Activated CD4-positive, alpha-beta memory T cell treated with anti-CD3 and anti-CD28 coated beads, Interleukin-2, amount 10 ng/mL, durations not matched to agents 7 days and 5 days (primary cell): ENCODE data around the gene MGAM2. TPM values are rescaled to one million over a fixed set of nuclear protein-coding genes. Genes with fewer than 3 reads are reported as not detected.

Experiments used
- CTCF ChIA-PET: fragments of 350-600 bp; sonication (Branson Sonifier 250); formaldehyde crosslinking; loops from one replicate; lab custom pipeline; 2021; ENCODE audit warnings: antibody characterized with exemption, inconsistent platforms; lab: Charles Lee
- POLR2A ChIA-PET: fragments of 350-600 bp; sonication (Branson Sonifier 250); formaldehyde crosslinking; loops from one replicate; lab custom pipeline; 2021; ENCODE audit warnings: antibody characterized with exemption; lab: Charles Lee
- DNase-seq: peaks from one replicate; pipeline ENCODE4 v3.0.0-alpha.2; 2020
- H3K27ac Mint-ChIP-seq: one replicate; pipeline ENCODE4 v1.8.0; 2021; ENCODE audit warnings: mild to moderate bottlenecking, mixed read lengths
- H3K27me3 Mint-ChIP-seq: one replicate; pipeline ENCODE4 v1.8.0; 2021; ENCODE audit warnings: mixed read lengths
- H3K36me3 Mint-ChIP-seq: one replicate; pipeline ENCODE4 v1.8.0; 2021; ENCODE audit warnings: low read depth, mixed read lengths
- H3K4me1 Mint-ChIP-seq: one replicate; pipeline ENCODE4 v1.8.0; 2021; ENCODE audit warnings: mixed read lengths
- H3K4me3 Mint-ChIP-seq: one replicate; pipeline ENCODE4 v1.8.0; 2021; ENCODE audit warnings: mild to moderate bottlenecking, mixed read lengths
- H3K9me3 Mint-ChIP-seq: one replicate; pipeline ENCODE4 v1.8.0; 2021; ENCODE audit warnings: mixed read lengths
- total RNA-seq, 2 experiments: library from RNA; stranded (reverse); gene quantifications; one replicate each; pipeline ENCODE4 v1.2.3, GENCODE V29; 2021

Gene MGAM2
- total RNA-seq, 2 experiments from 2014 or later: not detected

DNA sequence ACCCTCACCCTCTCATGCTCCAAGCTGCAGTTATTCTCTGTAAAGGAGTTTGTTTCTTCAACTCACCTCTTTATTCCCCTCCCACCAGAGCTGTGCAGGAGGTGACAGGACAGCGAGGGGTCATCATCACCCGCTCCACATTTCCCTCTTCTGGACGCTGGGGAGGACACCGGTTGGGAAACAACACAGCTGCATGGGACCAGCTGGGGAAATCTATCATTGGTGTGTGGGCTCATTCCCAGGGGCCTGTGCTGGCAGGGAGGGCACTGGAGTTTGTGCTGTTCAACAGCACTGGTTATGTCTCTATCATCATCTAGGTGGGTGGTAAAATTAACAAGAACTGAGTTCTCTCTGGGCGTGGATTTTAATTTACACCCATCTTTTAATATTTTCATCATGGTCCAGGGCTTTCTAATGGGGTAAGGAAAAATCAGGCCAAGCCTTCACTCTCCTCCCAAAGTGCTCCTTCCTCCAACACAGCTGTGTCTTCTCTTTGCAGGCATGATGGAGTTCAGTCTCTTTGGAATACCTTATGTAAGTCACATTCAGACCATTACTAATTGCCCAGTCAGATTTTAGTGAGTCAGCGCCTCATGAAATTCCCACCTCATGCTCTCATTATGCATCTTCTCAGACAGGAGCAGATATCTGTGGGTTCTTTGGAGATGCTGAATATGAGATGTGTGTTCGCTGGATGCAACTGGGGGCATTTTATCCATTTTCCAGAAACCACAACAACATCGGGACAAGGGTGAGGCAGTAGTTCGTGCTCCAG lies 84.7 kb downstream of the MGAM2 start:
- no peak for DNase-seq
- Mint-ChIP-seq H3K36me3 (no peaks in the 10 kb centered on the region), H3K27me3 (peaks cover 20% of the 10 kb centered on the region), H3K4me1 (no peaks in the 10 kb centered on the region), H3K27ac (no peak overlapping the region), H3K4me3 (no peak overlapping the region), H3K9me3 (no peaks in the 10 kb centered on the region)
- ChIA-PET POLR2A (no interaction called here), CTCF (no interaction called here)

DNA sequence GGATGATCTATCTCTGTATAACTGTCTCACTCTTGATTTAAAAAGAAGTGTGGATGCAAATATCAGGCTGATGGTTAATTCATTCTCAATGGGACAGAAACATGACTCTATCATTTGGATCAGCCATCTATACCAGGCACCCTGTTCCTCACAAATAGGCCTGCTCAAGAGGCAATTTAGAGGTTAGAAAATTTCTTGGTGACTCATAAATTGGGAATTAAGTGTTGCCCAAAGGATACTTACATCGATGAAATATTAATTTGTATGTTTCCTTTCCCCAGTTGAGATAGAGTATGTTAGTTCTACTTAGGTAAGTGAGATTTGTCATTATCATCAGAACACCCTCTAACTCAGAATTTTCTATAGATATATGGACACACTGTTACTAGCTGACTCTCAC lies 88.7 kb downstream of the MGAM2 start:
- ChIA-PET POLR2A (no interaction called here), CTCF (no interaction called here)
- DNase-seq: no peak
- peaks cover 10% of the 10 kb centered on the region for H3K27me3 Mint-ChIP-seq
- no peak overlapping the region for H3K4me3 Mint-ChIP-seq
- no peaks in the 10 kb centered on the region for H3K36me3 Mint-ChIP-seq
- no peaks in the 10 kb centered on the region for H3K4me1 Mint-ChIP-seq
- no peaks in the 10 kb centered on the region for H3K9me3 Mint-ChIP-seq
- H3K27ac Mint-ChIP-seq: no peak overlapping the region

DNA sequence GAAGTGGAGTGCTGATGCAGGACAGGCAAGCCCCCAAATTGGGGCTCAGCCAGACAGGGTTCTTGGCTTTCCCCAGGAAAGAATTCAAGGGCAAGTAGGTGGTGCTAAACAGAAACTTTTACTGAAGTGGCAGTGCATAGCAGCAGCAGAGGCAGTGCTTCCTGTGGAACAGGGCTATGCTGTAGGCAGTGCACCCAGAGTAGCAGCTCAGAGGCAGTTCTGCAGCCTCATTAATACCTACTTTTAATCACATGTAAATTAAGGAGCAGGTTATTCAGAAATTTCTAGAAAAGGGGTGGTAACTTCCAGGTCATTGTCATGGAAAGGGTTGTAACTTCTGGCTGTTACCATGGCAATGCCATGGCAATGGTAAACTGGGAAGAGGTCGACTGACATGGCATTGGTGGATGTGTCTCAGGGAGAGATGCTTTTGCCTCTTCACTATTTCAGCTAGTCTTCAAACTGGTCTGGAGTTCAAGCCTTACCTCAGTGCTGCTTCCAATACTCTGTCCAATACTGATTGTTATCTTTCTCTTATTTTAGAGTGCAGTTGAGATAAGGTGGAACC lies 117.1 kb downstream of the MGAM2 start:
- POLR2A ChIA-PET: no interaction called here
- Mint-ChIP-seq H3K4me3 (no peak overlapping the region), H3K36me3 (no peaks in the 10 kb centered on the region), H3K4me1 (no peaks in the 10 kb centered on the region), H3K27me3 (peaks cover 6% of the 10 kb centered on the region), H3K9me3 (no peaks in the 10 kb centered on the region), H3K27ac (no peak overlapping the region)
- CTCF ChIA-PET: no interaction called here
- DNase-seq: no peak

DNA sequence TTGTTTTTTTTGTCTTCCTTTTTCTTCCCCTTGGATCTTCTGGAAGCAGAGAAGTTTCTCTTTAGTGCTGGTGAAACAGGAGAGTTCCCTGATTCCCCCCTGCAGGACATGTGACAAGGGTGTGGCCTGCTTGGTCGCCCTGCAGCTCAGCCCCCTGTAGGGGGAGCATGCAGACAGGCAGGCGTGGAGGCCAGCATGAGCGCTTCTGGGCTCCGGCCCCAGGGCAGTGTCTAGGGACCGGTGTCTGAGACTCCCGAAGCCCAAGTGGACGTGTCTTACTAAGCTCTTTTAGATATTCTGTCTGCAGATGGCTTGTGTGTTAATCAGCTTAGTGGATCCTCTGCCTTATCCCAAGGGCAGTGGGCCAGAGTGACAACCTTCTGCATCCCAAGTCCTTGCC lies 120.2 kb downstream of the MGAM2 start:
- CTCF ChIA-PET: no interaction called here
- DNase-seq: no peak

DNA sequence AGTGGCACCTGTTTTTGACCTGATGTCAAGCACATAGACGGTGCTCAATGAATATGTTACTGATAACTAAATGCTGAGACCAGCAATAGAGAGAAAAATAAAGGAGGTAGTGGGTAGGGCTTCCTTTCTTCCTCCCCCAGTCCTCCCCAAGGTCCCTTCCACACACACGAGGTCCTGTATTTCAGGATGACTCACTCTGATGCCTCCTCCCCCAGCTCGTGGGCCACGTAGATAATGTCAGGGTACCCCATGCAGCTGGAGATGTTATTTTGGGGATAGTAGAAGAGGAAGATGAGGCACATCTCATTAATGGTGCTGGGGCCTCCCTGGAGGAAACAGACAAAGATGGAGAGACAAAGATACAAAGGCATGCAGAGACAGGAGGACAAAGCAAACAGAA lies 129.0 kb downstream of the MGAM2 start:
- DNase-seq: no peak
- Mint-ChIP-seq H3K4me1 (no peaks in the 10 kb centered on the region), H3K27me3 (peaks cover 18% of the 10 kb centered on the region), H3K27ac (no peak overlapping the region), H3K4me3 (no peak overlapping the region), H3K9me3 (no peaks in the 10 kb centered on the region), H3K36me3 (no peaks in the 10 kb centered on the region)
- ChIA-PET CTCF (interaction anchor here (0.8 kb wide), 1 partner anchor 139 kb away, joined by 3 read pairs; no protein-coding TSS in a partner anchor), POLR2A (no interaction called here)

More for the DNA sequence above, 120.2 kb downstream of the MGAM2 start:
- Mint-ChIP-seq H3K4me1 (no peaks in the 10 kb centered on the region), H3K9me3 (no peaks in the 10 kb centered on the region), H3K27ac (no peak overlapping the region), H3K36me3 (no peaks in the 10 kb centered on the region), H3K27me3 (peaks cover 15% of the 10 kb centered on the region), H3K4me3 (no peak overlapping the region)
- POLR2A ChIA-PET: no interaction called here

DNA sequence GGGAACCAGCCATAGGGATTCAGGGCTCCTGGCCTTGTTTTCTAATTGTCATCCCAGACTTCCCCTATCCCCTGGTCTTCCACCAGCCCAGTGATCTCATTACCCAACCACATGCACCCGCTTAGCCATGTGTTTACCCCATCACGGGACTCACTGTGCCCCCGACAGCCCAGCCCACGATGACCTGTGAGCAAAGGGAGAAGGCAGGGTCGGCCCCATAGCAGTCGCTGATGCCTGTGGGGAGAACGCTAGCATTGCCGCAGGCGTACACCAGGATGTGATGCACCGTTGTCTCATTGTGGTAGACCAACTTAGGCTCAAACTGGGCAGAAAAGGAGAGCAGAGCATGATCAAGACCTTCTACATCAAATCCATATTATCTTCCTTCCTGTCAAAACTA lies 132.3 kb downstream of the MGAM2 start:
- ChIA-PET CTCF (no interaction called here), POLR2A (no interaction called here)
- Mint-ChIP-seq H3K27ac (no peak overlapping the region), H3K4me1 (no peaks in the 10 kb centered on the region), H3K4me3 (no peak overlapping the region), H3K27me3 (peaks cover 7% of the 10 kb centered on the region), H3K36me3 (no peaks in the 10 kb centered on the region), H3K9me3 (no peaks in the 10 kb centered on the region)
- no peak for DNase-seq

DNA sequence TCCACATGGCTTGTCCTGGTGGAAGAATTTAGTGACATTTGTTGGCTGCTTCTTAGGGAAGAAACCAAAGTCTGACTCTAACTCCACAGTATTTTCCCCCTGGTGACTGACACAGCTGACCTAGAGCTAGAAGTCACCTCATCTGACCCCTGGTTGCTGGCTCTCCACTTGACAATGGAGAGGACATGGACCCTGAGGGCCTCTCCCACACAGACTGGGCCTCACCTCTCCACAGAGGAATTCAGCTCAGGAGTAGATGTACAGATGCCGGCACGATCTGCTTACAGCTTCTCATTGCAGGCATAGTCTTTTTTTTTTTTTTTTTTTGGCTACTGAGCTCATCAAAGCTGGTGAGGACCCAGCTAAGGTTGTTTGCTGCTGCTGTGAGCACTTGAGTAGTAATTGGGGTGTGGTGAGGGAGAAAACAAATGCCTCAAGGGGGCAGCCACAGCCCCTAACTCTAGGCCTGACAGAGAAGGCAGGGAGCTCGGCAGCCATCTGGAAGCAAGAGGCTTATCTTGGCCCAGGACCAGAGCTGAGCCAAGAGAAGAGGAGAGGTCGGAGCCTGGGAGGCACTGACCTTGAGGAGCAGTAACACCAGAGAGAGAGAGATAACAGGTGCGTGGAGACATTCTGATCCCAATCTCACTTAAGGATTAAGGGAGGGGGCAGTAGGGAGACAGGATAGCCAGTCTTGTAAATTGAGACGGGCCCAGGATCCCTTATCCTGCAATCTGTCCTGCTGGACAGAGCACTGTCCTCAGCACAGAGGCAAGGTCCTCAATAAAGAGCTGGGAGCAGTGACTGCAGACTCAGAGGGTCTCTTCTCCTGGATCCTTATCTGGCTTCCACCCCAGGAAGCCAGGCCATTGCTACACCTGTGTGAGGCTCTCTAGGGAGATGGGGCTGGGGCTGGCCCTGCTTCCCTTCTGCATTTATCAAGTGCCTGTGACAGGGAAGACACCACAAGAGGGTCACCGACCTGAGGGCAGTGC lies 136.9 kb downstream of the MGAM2 start:
- no peak for DNase-seq
- Mint-ChIP-seq H3K4me3 (no peak overlapping the region), H3K9me3 (no peaks in the 10 kb centered on the region), H3K27ac (no peak overlapping the region), H3K27me3 (peaks cover 2% of the 10 kb centered on the region), H3K4me1 (no peaks in the 10 kb centered on the region), H3K36me3 (no peaks in the 10 kb centered on the region)
- ChIA-PET CTCF (interaction anchor here (0.7 to 1.3 kb wide), 2 partner anchors 11 to 106 kb away, joined by 3 read pairs; no protein-coding TSS in a partner anchor), POLR2A (no interaction called here)

DNA sequence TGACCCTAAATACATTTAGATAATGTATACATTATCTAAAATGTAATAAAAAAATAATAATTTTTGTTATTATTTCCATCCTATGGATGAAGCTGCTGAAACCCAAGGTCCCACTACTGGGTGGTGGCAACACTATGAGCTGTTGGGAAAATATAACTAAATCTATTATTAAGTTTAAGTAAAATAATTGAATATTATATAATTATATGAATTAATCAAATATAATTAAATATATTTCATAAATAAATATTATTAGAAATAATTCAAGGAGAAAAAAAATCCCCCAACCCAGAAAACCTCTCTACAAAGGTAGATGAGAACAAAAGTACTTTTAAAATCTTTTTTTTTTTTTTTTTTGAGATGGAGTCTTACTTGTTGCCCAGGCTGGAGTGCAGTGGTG lies 138.4 kb downstream of the MGAM2 start:
- Mint-ChIP-seq H3K27ac (no peak overlapping the region), H3K36me3 (no peaks in the 10 kb centered on the region), H3K4me3 (no peak overlapping the region), H3K27me3 (no peaks in the 10 kb centered on the region), H3K9me3 (no peaks in the 10 kb centered on the region), H3K4me1 (no peaks in the 10 kb centered on the region)
- no peak for DNase-seq
- CTCF ChIA-PET: interaction anchor here (0.7 kb wide), 1 partner anchor 766 kb away, joined by 5 read pairs; no protein-coding TSS in a partner anchor
- POLR2A ChIA-PET: no interaction called here

DNA sequence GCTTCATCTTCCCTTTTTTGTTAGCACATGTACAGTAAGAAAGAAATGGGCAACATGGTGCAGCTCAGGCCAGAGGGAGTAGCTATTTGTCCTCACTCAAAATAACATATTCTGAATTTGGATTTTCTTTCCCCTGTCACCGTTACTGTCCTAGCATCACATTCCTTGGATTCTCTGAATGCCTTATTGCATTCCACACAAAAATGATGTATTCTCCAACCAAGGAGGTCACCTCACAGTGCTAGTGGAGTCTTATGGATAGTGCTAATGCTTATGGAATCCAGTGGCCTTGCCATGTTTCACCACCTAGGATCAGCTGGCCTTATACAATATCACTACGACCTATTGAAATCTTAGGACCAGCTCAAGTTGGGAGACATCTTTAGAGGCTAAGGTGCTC lies 139.2 kb downstream of the MGAM2 start:
- Mint-ChIP-seq H3K27me3 (no peaks in the 10 kb centered on the region), H3K4me3 (no peak overlapping the region), H3K4me1 (no peaks in the 10 kb centered on the region), H3K27ac (no peak overlapping the region), H3K9me3 (no peaks in the 10 kb centered on the region), H3K36me3 (no peaks in the 10 kb centered on the region)
- CTCF ChIA-PET: interaction anchor here (0.7 kb wide), 1 partner anchor 765 kb away, joined by 5 read pairs; no protein-coding TSS in a partner anchor
- no peak for DNase-seq
- POLR2A ChIA-PET: no interaction called here

DNA sequence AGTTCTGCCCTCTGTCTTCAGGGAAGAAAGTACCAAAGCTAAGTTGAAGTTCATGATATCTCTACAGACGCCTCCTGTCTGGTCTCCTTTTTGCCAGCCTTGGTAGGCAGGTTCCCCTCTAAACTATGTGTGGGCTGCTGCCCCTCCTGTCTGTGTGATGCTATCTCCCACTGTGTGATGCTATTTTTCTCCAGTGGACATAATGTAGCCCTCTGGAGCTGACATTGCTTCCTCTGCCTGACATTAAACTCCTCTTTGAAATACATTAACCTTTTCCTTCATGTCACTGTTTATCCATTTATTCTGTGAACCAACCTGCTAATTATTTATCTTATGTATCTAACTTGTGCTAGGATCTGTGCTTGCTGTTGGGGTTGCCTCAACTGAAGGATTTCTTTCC lies 146.4 kb downstream of the MGAM2 start, which contains the start of gene PRSS58:
Gene PRSS58, minus strand, starts transcription at position 101 of the 400 bp plus-strand sequence. CDS start 351 bp downstream, outside the sequence.
- ChIA-PET CTCF (no interaction called here), POLR2A (no interaction called here)
- peaks cover 5% of the 10 kb centered on the region for H3K27me3 Mint-ChIP-seq
- no peak within 1 kb of the TSS for H3K27ac Mint-ChIP-seq
- no peak within 1 kb of the TSS for H3K4me3 Mint-ChIP-seq
- no peaks in the 10 kb centered on the region for H3K4me1 Mint-ChIP-seq
- H3K36me3 Mint-ChIP-seq: no peaks in the 10 kb centered on the region
- DNase-seq: no peak
- no peaks in the 10 kb centered on the region for H3K9me3 Mint-ChIP-seq

DNA sequence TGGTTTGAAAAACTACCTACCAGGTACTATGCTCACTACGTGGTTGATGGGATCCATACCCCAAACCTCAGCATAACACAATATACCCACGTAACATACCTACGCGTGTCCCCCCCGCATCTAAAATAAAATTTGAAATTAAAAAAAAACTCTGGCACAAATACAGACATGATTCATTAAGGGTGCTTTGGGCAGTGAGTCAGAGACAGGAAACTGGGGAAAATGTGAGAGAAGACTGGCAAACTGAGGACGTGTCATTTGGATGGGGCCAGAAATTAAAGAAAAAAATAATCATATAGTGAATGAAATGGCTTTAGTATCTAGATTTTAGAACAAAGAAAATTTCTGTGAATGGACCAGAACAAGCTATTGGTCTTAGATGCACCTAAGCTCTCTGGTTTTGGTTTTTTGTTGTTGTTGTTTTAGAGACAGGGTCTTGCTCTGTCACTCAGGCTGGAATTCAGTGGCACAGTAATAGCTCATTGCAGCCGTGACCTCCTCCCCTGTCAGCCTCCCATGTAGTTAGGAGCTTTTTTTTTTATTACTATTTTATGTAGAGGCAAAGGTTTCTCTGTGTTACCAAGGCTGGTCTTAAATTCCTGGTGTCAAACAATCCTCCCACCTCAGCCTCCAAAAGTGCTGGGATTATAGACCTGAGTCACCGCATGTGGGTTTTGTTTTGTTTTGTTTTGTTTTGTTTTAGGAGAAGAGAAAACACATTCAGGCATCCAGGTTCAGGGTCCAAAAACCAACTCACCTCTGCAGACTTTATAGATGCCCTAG lies 152.3 kb downstream of the MGAM2 start:
- no peak for DNase-seq
- ChIA-PET CTCF (no interaction called here), POLR2A (no interaction called here)
- Mint-ChIP-seq H3K36me3 (no peaks in the 10 kb centered on the region), H3K9me3 (no peaks in the 10 kb centered on the region), H3K4me1 (no peaks in the 10 kb centered on the region), H3K4me3 (no peak overlapping the region), H3K27ac (no peak overlapping the region), H3K27me3 (peaks cover 5% of the 10 kb centered on the region)
